NCI-H1092 (cell line): Measurements from ENCODE around the gene MRPL28.
"Not testable (repeated sequence)": the region's sequence is repeated elsewhere in the genome, so short reads cannot be mapped to it uniquely, and the experiment has no call there.

Experiments
- DNase-seq: peaks from one replicate; lab custom pipeline; 2025; lab: John Stamatoyannopoulos, UW

The MRPL28 gene

DNA sequence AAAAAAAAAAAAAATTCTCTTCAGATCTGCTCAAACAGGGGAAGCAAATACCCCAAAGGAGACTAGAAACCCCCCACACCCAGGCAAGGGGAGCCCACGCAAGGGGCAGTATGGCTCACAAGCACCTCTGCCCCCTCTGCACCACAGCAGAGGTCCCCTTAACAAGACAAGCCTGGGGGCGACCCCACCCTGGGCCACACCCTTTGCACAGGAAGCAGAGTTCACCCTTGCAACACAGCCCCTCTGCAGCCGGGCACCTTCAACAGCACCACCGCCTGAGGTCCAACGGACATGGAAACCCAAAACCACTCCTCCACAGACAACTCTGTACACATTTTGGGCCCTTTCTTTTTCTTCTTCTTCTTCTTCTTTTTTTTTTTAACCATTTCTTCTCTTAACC is 30.7 kb downstream of the MRPL28 start:
- DNase-seq, result no peak

GRCh38 chr16:337975-338575 is 32.3 kb downstream of the MRPL28 start:
- no peak for DNase-seq

DNA sequence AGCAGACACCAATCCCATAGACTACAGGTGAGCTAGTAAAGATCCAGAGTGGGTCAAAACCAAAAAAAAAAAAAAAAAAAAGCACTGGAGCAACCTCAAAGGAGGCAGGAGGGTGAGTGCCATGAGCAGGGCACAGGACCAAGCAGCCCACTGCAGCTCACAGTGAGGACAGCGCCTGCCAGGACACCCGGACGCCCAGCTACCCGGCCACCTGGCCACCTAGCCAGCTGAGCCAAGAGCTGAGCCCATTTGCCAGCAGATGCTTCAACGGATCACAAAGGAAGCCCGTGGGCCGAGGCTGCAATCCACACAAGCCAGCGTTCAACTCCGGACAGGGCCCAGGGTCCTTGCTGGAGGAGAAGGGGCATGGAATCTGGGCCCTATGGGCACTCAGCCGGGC is 32.9 kb downstream of the MRPL28 start:
- DNase-seq, result peak; percentile 46

DNA sequence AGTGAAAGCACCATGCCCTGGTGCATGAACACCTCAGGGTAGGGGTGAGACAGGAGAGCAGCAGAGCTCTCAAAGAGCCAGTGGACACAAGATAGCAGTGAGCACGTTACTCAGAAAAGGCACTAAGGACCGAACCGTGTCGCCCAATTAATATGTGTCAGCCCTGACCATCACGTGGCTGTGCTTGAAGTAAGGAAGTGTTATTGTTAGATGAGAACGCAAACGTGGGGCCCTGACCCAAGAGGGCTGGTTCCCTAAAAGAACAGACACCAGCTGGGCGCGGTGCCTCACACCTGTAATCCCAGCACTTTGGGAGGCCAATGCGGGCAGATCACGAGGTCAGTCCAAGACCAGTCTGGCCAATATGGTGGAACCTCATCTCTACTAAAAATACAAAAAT is 34.1 kb downstream of the MRPL28 start:
- DNase-seq, result no peak

DNA sequence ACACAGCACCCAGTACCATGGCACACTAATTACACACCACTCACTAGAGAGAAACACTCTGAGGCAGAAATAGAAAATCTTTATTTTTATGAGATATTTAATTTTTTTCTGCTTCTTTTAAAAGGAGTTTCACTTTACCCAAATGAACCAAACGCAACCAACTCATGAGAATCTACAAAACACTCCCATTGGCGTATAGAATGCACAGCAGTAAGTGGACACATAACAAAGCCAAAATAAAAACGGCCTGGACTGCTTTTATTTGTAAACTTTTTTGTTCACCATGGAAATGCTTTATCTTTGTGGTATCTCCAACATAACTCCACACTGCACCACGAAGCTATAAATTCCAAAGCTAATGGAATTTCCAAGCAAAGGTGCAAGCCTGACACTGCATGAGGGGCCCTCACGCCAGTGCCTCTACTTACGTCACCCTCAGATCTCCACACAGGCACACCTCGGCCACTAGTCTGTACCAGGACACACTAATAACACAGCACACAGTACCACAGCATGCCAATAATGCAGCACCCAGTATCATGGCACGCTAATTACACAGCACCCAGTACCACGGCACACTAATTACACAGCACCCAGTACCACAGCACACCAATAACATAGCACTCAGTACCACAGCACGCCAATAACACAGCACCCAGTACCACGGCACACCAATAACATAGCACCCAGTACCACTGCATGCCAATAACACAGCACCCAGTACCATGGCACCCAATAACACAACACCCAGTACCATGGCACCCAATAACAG is 35.3 kb downstream of the MRPL28 start:
- not testable (repeated sequence) for DNase-seq

GRCh38 chr16:334164-334832 is 36.0 kb downstream of the MRPL28 start:
- not testable (repeated sequence) for DNase-seq

DNA sequence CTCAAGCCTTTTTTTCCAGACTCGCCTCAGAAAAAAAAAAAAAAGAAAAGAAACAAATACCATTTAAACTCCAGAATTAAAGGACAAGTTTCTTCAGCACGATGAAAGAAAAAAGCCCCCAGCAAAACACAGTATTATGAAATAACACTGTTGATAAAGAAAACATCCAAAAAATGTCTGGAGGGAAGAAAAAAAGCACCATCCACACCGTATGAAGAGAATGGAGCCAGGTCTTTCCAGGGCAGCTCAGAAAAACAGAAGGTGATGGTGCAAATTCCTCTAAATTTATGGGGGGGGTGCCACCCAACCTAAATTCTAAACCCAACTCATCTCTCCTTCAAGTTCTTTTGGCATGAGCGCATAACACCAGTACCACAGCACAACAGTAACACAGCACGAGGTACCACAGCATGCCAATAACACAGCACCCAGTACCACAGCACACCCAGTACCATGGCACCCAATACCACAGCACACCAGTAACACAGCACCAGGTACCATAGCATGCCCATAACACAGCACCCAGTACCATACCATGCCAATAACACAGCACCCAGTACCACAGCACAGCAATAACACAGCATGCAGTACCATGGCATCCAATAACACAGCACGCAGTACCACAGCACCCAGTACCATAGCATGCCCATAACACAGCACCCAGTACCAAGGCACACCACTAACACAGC is 36.8 kb downstream of the MRPL28 start:
- no peak for DNase-seq

DNA sequence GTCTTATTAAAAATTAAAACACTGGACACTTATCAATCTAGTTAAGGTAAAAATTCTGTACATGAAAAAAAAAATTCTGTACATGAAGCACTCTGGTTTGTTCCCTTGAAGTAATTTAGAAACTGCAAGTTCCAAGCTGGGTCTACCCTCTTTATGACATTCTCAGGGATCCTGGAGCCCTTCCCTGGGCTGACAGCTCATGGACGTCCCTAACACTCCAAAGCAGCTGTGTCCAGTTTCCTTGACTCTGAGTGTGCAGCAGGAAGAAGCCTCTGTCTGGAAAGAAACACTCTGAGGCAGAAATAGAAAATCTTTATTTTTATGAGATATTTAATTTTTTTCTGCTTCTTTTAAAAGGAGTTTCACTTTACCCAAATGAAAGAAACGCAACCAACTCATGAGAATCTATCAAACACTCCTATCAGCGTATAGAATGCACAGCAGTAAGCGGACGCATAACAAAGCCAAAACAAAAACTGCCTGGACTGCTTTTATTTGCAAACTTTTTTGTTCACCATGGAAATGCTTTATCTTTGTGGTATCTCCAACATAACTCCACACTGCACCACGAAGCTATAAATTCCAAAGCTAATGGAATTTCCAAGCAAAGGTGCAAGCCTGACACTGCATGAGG is 39.0 kb downstream of the MRPL28 start:
- not testable (repeated sequence) for DNase-seq

DNA sequence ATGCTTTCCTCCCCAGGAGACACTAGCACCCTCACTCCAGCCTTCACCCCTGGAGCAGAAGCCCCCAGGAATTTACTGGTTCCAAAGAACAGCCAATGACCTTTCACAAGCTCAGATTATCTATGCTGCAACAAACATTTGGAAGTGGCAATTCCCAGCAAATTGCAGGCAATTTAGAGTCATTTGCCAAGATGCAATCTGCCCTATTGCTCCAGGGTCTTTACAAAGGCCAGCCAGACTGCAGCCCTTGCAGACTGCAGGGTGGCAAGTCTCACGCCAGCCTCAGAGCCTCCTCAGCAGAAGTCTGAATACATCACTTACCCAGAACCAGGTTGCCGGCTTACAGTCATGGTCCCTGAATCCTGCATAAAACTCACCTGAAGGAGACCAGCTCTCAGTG is 39.6 kb downstream of the MRPL28 start:
- DNase-seq, result no peak

DNA sequence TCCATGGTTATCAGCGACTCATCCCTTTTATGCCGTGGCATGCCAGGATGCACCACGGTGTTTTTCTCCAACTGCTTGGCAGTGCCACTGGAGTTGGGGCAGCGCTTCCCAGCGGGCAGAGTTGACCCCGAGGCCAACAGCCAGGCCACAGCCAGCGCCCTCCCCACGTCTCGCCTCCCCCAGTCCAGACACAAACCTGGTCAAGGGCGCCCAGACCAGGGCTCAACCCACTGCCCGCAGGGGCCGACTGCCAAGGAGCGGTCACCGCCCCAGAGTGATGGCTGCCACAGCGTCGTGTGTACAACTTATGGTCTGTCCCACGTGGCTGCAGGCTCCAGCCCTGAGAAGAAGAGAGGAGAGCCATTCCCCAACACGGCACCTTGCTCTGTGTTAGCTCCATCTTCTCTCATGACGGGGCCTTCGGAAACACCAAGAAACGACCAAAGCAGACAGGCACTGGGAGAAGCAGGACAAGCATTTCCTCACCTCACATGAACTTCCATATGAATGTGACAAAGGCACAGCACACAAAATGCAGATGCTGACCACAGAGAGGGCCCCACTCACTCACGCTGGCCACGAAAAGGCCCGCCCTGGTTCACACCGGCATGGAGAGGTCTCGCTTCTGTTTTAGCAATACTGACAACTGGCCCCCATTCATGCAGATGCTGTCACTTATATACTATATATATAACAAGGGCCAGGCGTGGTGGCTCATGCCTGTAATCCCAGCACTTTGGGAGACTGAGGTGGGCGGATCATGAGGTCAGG is 44.8 kb downstream of the MRPL28 start:
- no peak for DNase-seq

- no peak for DNase-seq
Observed at GRCh38 chr16:324451-325334, 45.6 kb downstream of the MRPL28 start.

DNA sequence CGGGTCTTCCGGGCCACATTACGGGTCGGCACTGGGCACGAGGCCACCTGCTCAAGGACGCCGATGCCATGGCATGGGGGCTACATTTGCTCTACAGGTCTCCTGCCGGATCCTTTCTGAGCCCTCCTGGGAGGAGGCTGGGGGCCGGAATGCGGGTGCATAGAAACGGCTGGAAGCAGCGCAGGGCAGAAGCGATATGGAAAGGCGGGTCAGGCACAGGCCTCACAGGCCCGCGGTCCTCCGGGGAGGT is 46.2 kb downstream of the MRPL28 start:
- DNase-seq, result no peak

DNA sequence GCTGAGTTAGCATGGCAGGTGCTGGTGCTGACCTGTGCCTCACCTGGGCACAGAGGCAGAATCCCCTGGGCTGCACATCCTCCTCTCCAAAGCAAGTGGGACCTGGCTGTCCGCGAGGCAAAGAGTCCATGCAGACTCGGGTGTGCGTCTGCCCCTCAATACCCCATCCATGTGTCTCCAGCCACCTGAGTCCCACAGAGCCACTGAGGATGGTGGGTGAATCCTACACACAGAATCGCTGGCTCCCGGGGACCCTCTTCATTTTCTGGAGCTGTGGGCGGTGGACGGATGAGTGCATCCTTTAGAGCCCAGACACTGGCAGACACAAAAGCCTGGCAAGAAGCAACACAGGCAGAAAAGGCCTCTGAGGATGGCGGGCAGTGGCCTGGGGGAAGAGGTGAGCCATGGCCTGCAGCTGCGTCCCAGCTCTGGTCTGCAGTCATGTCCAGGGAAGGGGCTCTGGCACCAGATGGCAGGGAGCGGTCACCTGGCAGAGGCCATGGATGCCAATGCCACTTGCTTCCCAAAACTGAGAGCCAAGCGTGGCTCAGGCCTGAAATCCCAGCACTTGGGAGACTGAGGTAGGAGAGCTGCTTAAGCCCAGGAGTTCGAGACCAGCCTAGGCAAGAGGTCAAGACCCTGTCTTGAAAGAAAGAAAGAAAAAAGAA is 47.7 kb downstream of the MRPL28 start:
- DNase-seq, result no peak

DNA sequence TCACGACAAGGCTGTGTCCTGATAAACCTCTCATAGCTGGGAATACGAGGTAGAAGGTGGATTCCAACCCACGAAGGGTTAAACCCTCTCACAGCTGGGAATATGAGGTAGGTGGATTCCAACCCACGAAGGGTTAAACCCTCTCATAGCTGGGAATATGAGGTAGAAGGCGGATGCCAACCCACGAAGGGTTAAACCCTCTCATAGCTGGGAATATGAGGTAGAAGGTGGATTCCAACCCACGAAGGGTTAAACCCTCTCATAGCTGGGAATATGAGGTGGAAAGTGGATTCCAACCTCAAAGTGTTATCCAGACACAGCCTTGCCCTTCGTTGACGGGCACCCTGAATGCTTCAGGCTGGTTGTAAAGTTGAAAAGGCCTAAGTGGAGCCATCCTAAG is 48.8 kb downstream of the MRPL28 start:
- no peak for DNase-seq

- DNase-seq, result no peak
Observed at GRCh38 chr16:320206-320605, 50.1 kb downstream of the MRPL28 start.

DNA sequence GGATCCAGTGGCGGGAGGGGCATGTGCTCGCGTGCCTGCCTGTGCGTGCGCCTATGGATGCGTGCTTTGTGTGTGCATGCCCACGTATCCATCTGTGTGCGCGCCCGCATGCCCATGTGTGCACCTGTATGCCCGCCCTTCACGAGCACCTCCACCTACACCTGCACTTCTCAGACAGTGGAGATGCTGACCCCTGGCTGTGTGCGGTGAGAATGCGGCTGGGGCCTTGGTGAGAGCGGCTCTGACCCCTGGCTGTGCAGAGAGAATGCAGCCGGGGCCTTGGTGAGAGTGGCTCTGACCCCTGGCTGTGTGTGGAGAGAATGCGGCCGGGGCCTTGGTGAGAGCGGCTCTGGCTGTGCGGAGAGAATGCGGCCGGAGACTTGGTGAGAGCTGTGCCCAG is 51.7 kb downstream of the MRPL28 start:
- no peak for DNase-seq

- DNase-seq, result no peak
Observed at GRCh38 chr16:317583-317982, 52.8 kb downstream of the MRPL28 start.
